Gastrocnemius medialis (tissue), 4 donors: Measurements from ENCODE around the gene PM20D2.

Experiments used
- CTCF ChIP-seq, 5 experiments: fragments of 450-650 bp in 3 of 5; fragments of 200-600 bp in 2 of 5; sonication (generic) in 2 of 5; IDR thresholded peaks in 4 of 5; conservative IDR thresholded peaks in 1 of 5; 1 replicate in 4 of 5; 2 replicates in 1 of 5; pipeline ENCODE4 v1.5.1; 2016 to 2019; ENCODE audit warnings: antibody characterized with exemption in 5 of 5, mild to moderate bottlenecking in 3 of 5, moderate library complexity in 3 of 5
- POLR2A ChIP-seq, 2 donors: fragments of 450-650 bp; IDR thresholded peaks; one replicate each; pipeline ENCODE4 v1.6.1; 2017; ENCODE audit warnings: antibody characterized with exemption in 2 of 2, mild to moderate bottlenecking in 2 of 2, moderate library complexity in 2 of 2

GRCh38 chr6:89173634-89174033 is 27.8 kb downstream of the PM20D2 start:
- TF ChIP-seq CTCF (IDR thresholded peaks at IDR 0.05 in 4 of 5, conservative IDR thresholded peaks at IDR 0.05 in 1 of 5): no peak
- no peak for TF ChIP-seq POLR2A (IDR thresholded peaks at IDR 0.05)
